Keratinocyte (primary cell): ENCODE data around the gene NAV3.

Experiments used
- CTCF ChIP-seq, 3 experiments: IDR thresholded peaks in 1 of 3; conservative IDR thresholded peaks in 1 of 3; optimal IDR thresholded peaks in 1 of 3; 2 replicates in 2 of 3; 3 replicates in 1 of 3; pipeline versions ENCODE3 to v1.5.1; 2011; ENCODE audit warnings: low read length in 3 of 3, mild to moderate bottlenecking in 3 of 3, moderate library complexity in 2 of 3, control low read depth in 1 of 3, inconsistent platforms in 1 of 3; ENCODE audit not compliant: insufficient read depth in 2 of 3; ENCODE audit errors: extremely low read depth in 1 of 3
- EZH2 ChIP-seq: IDR thresholded peaks from one replicate; pipeline ENCODE4 v1.6.1; 2012; ENCODE audit warnings: inconsistent platforms, mild to moderate bottlenecking, low read length, moderate library complexity

- no peak for TF ChIP-seq CTCF (optimal IDR thresholded peaks at IDR 0.05 in 1 of 3, IDR thresholded peaks at IDR 0.05 in 1 of 3, conservative IDR thresholded peaks at IDR 0.05 in 1 of 3; ENCODE audit: extremely low read depth in 1 of 3, insufficient read depth in 2 of 3, low read length in 3 of 3)
- no peak for TF ChIP-seq EZH2
Measured at GRCh38 chr12:78149459-78149858, 318.8 kb downstream of the NAV3 start.
